GM19468 (cell line): ENCODE measurements around the gene THEMIS2.

Experiments
- ATAC-seq: cut with Tn5 transposase; IDR thresholded peaks from one replicate; pipeline ENCODE4 v1.9.1; 2021; ENCODE audit warnings: mild to moderate bottlenecking, moderate library complexity, moderate number of reproducible peaks; ENCODE audit not compliant: unreplicated experiment; ENCODE audit errors: extremely low read depth

Gene THEMIS2

DNA sequence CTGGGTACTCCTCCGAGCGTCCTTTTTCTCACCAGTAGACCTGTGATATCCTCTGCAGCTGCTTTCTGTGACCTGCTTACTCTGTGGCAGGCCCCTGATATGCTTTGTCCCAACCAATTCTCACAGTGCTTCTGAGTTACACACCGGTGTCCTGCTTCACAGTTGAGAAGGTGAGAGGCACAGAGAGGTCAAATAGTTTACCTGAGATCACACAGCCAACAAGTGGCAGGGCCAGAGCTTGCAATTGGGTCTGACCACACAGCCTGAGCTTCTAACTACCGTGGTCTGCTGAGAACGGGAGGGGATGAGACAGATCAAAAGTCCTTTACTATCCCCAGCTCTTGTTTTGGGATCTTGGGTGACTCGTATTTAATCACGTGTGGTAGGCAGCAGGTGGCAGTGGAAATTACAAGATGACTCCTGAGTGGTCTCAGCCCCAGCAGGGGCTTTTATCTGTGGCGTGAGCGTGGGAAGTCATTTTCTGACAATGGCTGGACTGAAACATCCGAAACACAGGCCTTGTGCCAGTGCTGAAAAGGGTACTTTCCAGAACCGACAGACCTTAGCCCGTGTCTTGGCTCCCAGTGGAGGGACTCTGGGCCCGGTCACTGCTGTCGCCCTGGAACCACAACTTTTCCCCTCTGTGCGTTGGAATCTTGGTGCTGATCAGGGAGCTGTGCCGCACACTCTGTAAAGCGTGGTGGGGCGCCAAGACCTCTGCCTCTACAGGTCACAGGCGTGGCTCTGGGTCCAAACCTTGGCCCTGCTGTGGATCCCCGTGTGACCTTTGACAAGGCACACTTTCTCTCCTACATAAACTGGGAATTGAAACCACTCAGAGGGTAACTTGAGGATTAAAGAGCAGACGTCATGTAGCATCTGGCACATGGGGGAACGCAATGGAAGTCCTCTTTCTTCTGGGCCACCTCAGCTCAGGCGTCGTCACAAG lies 11.9 kb downstream of the THEMIS2 start:
- ATAC-seq: no peak

DNA sequence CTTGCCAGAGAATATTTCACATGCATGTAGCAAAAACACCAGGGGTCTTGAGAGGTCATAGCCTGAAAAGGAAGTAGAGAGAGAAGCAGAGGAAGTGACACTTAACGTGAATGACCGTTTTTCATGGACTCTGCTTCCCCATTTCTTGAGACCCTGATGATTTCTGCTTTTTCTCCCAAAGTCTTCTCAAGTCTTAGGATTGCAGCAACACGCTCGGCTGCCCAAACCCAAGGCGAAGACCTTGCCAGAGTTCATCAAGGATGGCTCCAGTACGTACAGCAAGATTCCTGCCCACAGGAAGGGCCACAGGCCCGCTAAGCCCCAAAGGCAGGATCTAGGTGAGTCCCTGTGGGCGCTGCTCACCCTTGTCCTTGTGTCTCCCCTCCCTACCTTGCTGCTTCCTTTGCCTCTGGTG lies 12.8 kb downstream of the THEMIS2 start:
- ATAC-seq: no peak

- no peak for ATAC-seq
Measured at GRCh38 chr1:27885621-27886352, 13.4 kb downstream of the THEMIS2 start.

GRCh38 chr1:27886353-27886679 lies 14.0 kb downstream of the THEMIS2 start:
- no peak for ATAC-seq

- no peak for ATAC-seq
Measured at GRCh38 chr1:27886744-27887143, 14.4 kb downstream of the THEMIS2 start.

- ATAC-seq: no peak
Measured at GRCh38 chr1:27887215-27888021, 15.1 kb downstream of the THEMIS2 start.

GRCh38 chr1:27889506-27889905 lies 17.2 kb downstream of the THEMIS2 start:
- no peak for ATAC-seq

GRCh38 chr1:27891196-27891889 lies 19.0 kb downstream of the THEMIS2 start:
- no peak for ATAC-seq

DNA sequence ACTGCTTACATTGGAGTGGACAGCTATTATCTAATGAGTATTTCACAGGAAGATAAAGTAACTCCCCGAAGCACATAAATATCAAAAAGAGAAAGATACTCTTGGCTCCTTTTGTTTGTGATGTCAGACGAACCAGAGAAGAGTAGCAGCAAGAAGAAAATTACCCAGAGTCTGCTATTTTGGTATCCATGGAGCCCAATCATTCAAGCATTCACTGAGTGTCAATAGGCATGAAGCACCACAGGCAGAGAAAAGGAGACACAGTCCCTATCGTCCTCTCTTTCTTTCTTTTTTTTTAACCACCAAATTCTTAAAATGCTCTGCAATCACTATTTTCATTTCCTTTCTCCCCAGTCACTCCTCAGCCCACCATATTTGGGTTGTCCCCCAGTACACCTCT lies 22.2 kb downstream of the THEMIS2 start:
- no peak for ATAC-seq

- no peak for ATAC-seq
Measured at GRCh38 chr1:27906759-27907158, 34.4 kb downstream of the THEMIS2 start.

DNA sequence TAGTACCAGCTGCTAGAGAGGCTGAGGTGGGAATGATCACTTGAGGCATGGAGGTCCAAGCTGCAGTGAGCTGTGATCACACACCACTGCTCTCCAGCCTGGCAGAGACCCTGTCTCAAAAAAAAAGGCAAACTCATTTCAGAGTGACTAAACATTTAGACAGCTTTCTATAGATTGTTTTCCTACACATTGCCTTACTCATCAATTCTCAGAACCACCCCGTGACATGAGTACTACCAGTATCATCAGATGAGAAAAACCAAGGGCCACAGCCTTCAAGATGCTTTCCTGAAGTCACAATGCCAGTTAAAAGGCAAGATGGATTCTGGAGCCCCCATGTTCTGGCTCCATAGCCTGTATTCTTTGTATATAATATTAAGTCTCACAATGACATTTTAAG lies 40.1 kb downstream of the THEMIS2 start:
- ATAC-seq: no peak

GRCh38 chr1:27915082-27915575 lies 42.8 kb downstream of the THEMIS2 start:
- ATAC-seq: no peak

GRCh38 chr1:27922272-27922671 lies 49.9 kb downstream of the THEMIS2 start:
- ATAC-seq: no peak

DNA sequence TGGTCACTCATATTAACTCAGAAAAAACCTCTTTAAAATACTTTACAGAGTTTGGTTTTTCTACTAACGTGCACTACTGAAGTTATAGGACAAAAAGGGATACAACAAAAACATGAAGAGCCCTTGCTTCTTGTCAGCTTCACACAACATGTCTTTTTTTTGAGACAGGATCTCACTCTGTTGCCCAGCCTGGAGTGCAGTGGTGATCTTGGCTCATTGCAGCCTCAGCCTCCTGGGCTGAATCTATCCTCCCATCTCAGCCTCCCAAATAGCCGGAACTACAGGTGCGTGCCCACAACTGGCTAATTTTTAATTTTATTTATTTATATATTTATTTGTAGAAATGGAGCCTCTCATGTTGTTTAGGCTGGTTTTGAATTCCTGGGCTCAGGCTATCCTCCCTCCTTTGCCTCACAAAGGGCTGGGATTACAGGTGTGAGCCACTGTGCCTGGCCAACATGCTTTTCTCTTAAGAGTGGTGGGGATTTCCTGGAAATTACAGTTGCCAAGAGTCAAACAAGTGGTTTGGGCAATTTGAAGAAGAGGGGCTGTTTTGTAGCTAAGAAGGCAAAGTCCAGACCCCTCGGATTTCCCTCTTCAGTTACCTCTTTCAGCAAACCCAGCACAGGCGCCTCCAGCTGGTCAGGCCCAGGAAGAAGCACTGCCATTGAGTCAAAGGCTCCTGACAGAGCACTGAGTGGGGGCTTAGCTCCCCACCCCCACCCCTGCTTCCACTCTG lies 56.0 kb downstream of the THEMIS2 start:
- no peak for ATAC-seq

- ATAC-seq: no peak
Measured at GRCh38 chr1:27931184-27931583, 58.8 kb downstream of the THEMIS2 start.

DNA sequence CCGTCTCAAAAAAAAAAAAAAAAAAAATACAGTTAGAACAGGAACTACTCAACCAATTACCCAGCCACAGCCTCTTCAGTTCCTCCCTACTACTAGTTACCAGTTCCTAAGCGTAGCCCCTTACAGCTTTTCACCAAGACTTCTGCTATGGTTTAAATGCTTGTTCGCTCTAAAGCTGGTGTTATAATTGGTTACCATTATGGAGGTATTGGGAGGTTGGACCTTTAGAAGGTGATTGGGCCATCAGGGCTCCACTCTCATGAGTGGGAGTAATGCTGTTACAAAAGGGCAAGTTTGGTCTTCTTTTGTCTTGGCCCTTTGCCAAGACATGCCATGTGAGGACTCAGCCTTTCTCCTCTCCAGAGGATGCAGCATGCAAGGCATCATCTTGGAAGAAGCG lies 59.4 kb downstream of the THEMIS2 start:
- no peak for ATAC-seq

DNA sequence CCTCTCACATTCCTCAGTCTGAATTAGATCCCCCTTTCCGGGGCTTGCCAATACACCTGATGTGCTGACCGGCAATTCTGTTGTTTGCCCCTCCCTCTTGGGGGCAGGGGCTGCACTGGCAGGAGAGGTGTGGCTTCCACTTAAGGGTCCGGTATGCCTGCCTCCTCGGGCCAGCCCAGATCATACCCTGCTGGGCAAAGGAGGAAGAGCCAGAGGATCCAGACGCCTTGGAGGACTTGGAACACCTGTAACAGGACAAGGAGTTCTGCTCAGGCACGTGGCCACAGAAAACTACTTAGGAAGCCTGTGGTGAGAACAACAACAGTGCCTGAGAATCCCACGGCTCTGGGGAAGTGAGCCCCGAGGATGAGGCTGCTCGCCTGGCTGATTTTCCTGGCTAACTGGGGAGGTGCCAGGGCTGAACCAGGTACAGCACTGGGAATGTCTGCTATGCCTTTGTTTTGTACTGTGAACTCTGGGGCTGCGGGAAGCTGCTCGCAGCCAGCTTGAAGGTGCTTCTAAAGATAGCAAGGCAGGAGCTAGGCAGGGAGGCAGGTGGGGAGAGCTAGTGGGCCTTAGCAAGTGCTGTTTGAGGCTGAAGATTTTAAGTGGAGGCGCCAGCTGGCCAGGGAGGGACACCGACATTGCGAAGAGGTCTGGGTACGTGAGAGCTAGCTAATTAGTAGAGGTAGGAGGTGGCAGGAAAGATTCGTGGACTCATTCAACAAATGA lies 62.6 kb downstream of the THEMIS2 start, which contains the start of gene SMPDL3B:
TSS of gene SMPDL3B (plus strand) at position 183 of the 732 bp plus-strand sequence. CDS start at position 367, 184 bp downstream.
- no peak for ATAC-seq

DNA sequence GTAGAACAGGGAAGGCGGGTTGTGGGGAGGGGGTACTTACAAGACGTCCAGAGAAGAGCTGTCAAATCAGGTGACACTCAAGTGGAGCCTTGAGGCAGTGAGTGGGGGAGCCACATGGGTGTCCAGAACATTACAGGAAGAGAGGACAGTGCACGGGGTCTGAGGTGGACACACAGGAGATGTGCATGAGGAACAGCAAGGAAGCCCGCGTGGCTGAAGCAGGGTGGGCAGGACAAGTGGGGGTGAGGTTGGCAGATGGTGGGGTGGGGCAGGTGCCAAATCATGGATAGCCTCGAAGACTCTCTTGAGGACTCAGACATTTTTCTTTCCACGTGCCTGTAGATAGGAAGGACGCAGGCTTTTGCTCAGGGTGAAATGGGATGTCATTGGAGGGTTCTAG lies 63.4 kb downstream of the THEMIS2 start:
- no peak for ATAC-seq
